NT2/D1 (cell line): ENCODE results near the gene ACBD5.

Experiments
- SUZ12 ChIP-seq: IDR thresholded peaks from 2 replicates; pipeline ENCODE4 v1.6.1; 2011; ENCODE audit not compliant: insufficient read length, insufficient read depth; ENCODE audit errors: extremely low read depth
- YY1 ChIP-seq: IDR thresholded peaks from 2 replicates; pipeline ENCODE4 v1.6.1; 2011; ENCODE audit not compliant: insufficient read length, insufficient read depth

DNA sequence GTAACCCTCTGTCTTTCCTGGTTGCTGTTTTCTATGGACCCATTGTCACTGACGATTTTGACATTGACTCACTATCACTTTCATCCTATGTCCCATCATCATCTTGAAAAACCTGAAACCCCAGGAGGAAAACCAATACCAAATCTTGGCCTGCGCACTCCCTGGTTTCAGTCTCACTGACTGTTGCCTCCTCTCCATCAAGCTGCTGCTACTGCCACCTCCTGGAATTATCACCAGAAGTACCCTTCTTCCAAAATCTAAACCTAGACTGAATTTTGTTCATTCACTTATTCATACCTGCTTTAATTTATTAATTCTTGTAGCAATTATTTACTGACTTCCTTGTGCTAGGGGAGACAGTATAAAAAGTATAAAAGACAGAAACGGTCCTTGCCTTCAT is 44.5 kb upstream of the ACBD5 start:
- TF ChIP-seq YY1 (no peak), SUZ12 (no peak)
